Kidney epithelial cell (primary cell): ENCODE measurements around the gene TAL2. TPM values are rescaled to one million over a fixed set of nuclear protein-coding genes. Genes with fewer than 3 reads are reported as not detected.

Source experiments
- DNase-seq: peaks from one replicate; pipeline ENCODE4 v3.0.0-alpha.2; 2010; ENCODE audit warnings: low read depth
- H3K27me3 ChIP-seq: 2 replicates; pipeline ENCODE4 v1.6.0; 2011; ENCODE audit warnings: low read length; ENCODE audit not compliant: control insufficient read depth, insufficient read depth
- H3K36me3 ChIP-seq: 2 replicates; pipeline ENCODE4 v1.5.1; 2011; ENCODE audit warnings: low read length; ENCODE audit not compliant: control insufficient read depth, insufficient read depth
- H3K4me3 ChIP-seq: 2 replicates; pipeline ENCODE4 v1.5.1; 2011; ENCODE audit warnings: low read depth, mild to moderate bottlenecking, control low read depth, low read length
- CTCF ChIP-seq: IDR thresholded peaks from 2 replicates; pipeline ENCODE4 v1.5.1; 2011; ENCODE audit warnings: mild to moderate bottlenecking, moderate library complexity, low read length, control low read depth, inconsistent platforms; ENCODE audit not compliant: insufficient read depth, poor library complexity, severe bottlenecking
- total RNA-seq: library from RNA; depleted of rRNA; stranded (reverse); fragments of >200 nt; gene quantifications from 2 replicates; pipeline ENCODE4 v1.2.3, GENCODE V29; 2015

TAL2 gene
- total RNA-seq, 1 donor from 2014 or later, result 0.33 TPM

- Histone ChIP-seq H3K4me3 (no peak overlapping the region), H3K27me3 (no peaks in the 10 kb centered on the region), H3K36me3 (no peaks in the 10 kb centered on the region)
- DNase-seq, result no peak
- no peak for TF ChIP-seq CTCF
These were observed 46.1 kb downstream of the TAL2 start for GRCh38 chr9:105708405-105708804.

DNA sequence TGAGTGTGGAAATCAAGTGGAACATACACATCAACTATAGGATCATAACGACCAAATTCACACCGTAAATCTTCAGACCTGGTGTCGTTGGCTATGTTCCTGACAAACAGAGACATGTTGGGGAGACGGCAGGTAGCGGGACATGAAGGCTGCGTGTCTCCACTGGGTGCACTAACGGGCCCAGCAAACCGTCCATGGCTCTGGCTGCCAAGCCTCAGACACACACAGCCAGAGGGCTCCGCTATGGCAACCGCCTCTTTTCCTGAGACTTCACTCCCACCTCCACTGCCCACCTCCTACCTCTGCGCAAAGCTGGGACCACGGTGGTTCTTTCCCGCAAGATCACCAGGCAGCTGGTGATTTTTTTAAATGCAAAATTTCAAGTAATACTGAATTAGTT lies 48.4 kb downstream of the TAL2 start:
- no peak for TF ChIP-seq CTCF
- no peaks in the 10 kb centered on the region for H3K36me3 ChIP-seq
- no peak overlapping the region for H3K4me3 ChIP-seq
- no peak for DNase-seq
- H3K27me3 ChIP-seq, result no peaks in the 10 kb centered on the region

DNA sequence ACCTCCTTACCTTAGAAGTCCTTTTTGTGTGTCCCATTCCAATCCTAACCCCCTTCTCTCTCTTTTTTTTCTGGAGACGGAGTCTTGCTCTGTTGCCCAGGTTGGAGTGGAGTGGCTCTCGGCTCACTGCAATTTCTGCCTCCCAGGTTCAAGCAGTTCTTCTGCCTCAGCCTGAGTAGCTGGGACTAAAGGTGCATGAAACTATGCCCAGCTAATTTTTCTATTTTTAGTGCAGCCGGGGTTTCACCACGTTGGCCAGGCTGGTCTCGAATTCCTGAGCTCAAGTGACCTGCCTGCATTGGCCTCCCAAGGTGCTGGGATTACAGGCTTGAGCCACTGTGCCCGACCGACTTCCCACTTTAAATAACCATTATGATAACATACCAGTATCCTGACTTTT lies 49.6 kb downstream of the TAL2 start:
- H3K4me3 ChIP-seq, result no peak overlapping the region
- TF ChIP-seq CTCF, result no peak
- no peaks in the 10 kb centered on the region for H3K36me3 ChIP-seq
- DNase-seq, result no peak
- no peaks in the 10 kb centered on the region for H3K27me3 ChIP-seq

DNA sequence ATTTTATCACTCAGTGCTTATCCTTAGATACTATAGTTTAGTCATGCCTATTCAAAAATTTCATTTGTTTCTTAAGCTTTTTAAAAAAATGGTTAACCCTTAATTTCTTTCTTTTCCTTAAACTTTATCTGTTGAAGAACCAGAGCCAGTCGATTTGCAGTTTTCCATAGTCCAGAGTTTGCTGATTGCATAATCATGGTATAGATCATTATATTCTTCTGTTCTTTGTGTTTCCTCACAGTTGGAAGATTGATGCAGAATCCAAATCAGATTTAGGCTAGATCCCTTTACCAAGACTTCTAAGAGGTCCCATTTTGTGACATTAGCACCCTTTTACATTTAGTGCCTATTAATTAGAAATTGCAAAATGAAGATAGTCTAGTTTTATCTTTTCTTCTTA lies 50.0 kb downstream of the TAL2 start:
- no peak overlapping the region for H3K4me3 ChIP-seq
- no peak for DNase-seq
- H3K27me3 ChIP-seq, result no peaks in the 10 kb centered on the region
- no peaks in the 10 kb centered on the region for H3K36me3 ChIP-seq
- TF ChIP-seq CTCF, result no peak

Other genes starting within 250 kb of the TAL2 start
- 3.3 and 4.9 TPM in 2 replicates for gene FSD1L, start 214.4 kb upstream of the TAL2 start, total RNA-seq
- gene FKTN, start 104.3 kb upstream of the TAL2 start, total RNA-seq, result 16.9 and 39.7 TPM in 2 replicates
- gene TMEM38B, start 32.1 kb downstream of the TAL2 start, total RNA-seq, result 11.3 and 12.0 TPM in 2 replicates